GM18511 (cell line): ENCODE measurements around the gene EFHC1.

Experiments
- ATAC-seq: cut with Tn5 transposase; IDR thresholded peaks from one replicate; pipeline ENCODE4 v1.9.1; 2021; ENCODE audit warnings: mild to moderate bottlenecking, moderate library complexity; ENCODE audit not compliant: unreplicated experiment

Gene EFHC1

GRCh38 chr6:52551483-52552277 lies 131.5 kb downstream of the EFHC1 start:
- ATAC-seq: no peak

DNA sequence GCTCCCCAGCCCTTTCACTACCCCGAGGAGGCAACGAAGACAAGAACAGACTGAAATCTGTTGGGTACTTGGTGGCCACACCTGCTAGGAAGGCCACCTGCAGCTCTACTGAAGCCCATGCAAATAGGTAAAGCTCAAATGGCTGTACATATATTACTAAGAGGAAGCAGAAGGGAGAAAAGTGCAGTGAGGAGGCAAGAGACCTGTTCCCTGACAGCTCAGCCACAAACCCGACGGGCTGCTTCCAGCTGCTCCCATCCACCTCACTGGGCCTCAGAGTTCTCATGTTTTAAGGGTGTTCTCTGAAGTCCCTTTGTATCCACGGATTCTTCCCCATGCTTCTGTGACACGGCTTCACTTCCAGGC lies 132.1 kb downstream of the EFHC1 start:
- ATAC-seq: peak; percentile 92

DNA sequence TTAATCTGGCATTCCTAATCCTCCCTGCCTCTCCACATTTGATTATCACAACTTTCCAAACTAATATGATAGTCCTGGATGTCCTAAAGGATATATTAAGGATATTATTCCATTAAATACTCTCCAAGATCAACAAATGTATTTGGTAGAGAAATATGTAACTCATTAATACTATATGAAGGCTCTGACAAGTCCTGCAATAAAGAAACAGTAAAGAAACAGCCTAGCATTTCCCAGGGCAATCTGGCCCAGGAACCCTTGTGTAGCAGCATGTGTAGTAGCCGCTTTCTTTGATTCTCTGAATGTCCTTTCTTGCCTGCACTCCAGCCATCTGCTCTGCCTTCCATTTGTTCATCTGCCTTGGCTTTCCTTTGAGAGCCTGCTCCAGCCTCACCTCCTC lies 133.0 kb downstream of the EFHC1 start:
- no peak for ATAC-seq

GRCh38 chr6:52553719-52554118 lies 133.6 kb downstream of the EFHC1 start:
- no peak for ATAC-seq

- ATAC-seq: no peak
Measured at GRCh38 chr6:52554684-52555280, 134.6 kb downstream of the EFHC1 start.

- ATAC-seq: no peak
Measured at GRCh38 chr6:52555518-52556233, 135.5 kb downstream of the EFHC1 start.

- ATAC-seq: no peak
Measured at GRCh38 chr6:52557389-52558265, 137.5 kb downstream of the EFHC1 start.

DNA sequence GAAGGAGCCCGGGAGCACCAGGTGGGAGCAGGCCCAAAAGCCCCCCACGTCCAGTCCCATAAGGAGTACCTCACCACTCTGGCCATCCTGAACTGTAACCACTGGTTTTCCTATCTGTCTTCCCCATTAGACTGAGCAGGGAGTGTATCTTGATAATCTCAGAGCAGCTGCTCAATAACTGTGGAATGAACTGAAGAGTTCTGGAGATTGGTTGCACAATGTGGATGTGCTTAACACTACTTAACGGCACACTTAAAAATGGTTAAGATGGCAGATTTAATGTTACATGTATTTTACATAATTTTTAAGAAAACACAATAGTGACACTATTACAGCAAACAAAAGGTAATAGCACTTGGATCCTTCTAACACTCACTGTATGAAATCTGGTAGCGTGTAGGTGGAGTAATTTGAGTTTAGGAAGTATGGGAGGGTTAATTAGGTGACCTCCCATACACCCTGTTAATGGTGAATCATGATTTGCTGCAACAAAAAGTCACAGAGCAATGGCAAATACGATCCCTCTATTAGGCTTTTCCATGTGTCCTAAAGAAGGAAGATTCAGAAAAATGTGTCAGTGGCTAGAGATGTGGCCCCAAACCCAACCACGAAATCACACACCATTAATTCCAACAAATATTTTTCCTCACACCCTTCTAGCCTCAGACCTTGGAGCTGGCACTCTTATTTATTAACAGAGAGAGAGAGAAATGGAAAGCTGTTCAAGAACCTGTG lies 138.3 kb downstream of the EFHC1 start:
- no peak for ATAC-seq

- no peak for ATAC-seq
Measured at GRCh38 chr6:52560462-52560861, 140.3 kb downstream of the EFHC1 start.

- ATAC-seq: no peak
Measured at GRCh38 chr6:52562911-52563310, 142.8 kb downstream of the EFHC1 start.

DNA sequence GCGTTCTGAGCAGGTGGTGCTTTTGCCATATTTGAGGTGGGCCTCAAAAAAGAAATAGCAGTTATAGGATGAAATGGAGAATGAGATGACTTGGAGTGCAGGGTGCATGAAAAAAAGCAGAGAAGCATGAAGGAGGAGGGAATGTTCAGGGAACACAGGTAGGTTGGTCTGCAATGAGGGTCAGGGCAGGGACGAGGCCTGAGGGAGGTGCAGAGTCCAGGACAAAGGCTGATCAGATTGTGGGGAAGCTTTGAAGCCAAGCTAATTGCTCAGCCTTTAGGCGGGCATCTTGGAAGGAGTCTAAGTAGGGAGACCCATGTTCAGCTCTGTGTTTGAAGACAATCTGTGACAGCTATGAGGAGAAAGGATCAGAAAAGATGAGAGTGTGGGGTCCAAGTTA lies 144.7 kb downstream of the EFHC1 start:
- ATAC-seq: no peak

- peak; percentile 55 for ATAC-seq
Measured at GRCh38 chr6:52566201-52566600, 146.1 kb downstream of the EFHC1 start.

- no peak for ATAC-seq
Measured at GRCh38 chr6:52566853-52567279, 146.7 kb downstream of the EFHC1 start.

- ATAC-seq: no peak
Measured at GRCh38 chr6:52568320-52568719, 148.2 kb downstream of the EFHC1 start.

- no peak for ATAC-seq
Measured at GRCh38 chr6:52570291-52570700, 150.2 kb downstream of the EFHC1 start.

DNA sequence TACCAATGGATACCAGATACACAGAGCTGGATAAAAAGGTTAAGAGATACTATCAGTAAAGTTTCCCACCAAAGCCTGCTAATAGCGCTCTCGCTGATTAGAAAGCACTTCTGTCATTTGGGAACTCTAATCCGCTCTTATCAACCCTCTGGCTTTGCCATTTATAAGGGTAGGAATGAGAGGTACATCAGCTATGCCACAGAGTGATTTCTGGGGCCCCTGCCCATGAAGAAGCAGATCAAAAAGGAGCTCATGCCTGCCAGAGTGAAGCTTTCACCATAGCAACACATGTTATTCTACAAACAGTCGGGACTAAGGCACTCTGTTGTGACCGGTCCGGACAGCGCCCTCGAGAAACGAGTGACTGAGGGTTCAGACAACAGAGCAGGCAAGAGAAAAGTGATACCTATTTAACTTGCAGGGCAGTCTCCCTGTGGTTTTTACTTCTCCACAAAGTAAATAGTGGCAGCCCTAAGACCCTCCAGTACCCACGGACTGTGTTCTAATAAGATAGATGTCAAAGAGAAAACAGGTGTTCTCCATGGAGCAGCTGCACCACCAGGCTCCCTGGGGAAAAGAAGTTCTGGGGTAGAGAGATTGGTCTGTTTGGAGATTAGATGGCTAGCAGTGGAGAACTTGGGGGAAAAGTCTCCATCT lies 151.1 kb downstream of the EFHC1 start:
- ATAC-seq: no peak

GRCh38 chr6:52572536-52572935 lies 152.4 kb downstream of the EFHC1 start:
- no peak for ATAC-seq

DNA sequence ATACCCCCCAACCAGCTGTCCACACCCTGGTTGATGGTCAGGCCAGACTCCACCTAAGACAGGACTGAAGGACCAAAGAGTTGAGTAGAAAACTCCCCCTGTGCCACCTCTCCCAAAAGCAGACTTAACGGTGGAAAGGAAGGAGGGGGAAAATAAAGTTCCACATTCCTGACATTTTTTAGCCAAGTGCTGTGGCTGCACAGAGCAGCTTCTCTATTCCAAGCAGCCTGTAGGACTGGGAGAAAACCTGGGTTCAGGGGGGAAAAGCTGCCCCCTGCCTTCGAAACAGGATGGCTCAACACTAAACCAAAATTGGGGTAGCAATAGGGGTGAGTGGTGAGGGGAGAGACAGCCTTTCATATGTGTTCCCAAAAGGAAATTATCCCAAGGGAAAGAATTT lies 153.2 kb downstream of the EFHC1 start:
- no peak for ATAC-seq
